ENCODE measurements around the gene JPH4.

The JPH4 gene

GRCh38 chr14:23525611-23526010, 53.0 kb downstream of the JPH4 start:
- DNase-seq (ENCODE audit: low spot score), result no peak

GRCh38 chr14:23524954-23525353, 53.6 kb downstream of the JPH4 start:
- DNase-seq (ENCODE audit: low spot score), result no peak

- no peak for DNase-seq (ENCODE audit: low spot score)
Observed at GRCh38 chr14:23523229-23524016, 55.2 kb downstream of the JPH4 start.

GRCh38 chr14:23522643-23523198, 55.9 kb downstream of the JPH4 start:
- DNase-seq (ENCODE audit: low spot score), result no peak

GRCh38 chr14:23521785-23522640, 56.6 kb downstream of the JPH4 start:
- no peak for DNase-seq (ENCODE audit: low spot score)

GRCh38 chr14:23520899-23521533, 57.6 kb downstream of the JPH4 start:
- no peak for DNase-seq (ENCODE audit: low spot score)

GRCh38 chr14:23518709-23519108, 59.9 kb downstream of the JPH4 start:
- peak; percentile 82 for DNase-seq (ENCODE audit: low spot score)

Measured in cerebellar cortex (tissue), 1 donor.